22Rv1 (cell line): ENCODE measurements around the gene TBPL2.

Source experiments
- ZFX ChIP-seq: fragments of 450-650 bp; IDR thresholded peaks from 2 replicates; pipeline ENCODE4 v1.6.1; 2017; ENCODE audit warnings: antibody characterized with exemption, borderline replicate concordance
- TF ChIP-seq, protein P1 (sequence below): fragments of 450-650 bp; IDR thresholded peaks from 2 replicates; pipeline ENCODE4 v1.5.1; 2017; ENCODE audit warnings: mild to moderate bottlenecking

DNA sequence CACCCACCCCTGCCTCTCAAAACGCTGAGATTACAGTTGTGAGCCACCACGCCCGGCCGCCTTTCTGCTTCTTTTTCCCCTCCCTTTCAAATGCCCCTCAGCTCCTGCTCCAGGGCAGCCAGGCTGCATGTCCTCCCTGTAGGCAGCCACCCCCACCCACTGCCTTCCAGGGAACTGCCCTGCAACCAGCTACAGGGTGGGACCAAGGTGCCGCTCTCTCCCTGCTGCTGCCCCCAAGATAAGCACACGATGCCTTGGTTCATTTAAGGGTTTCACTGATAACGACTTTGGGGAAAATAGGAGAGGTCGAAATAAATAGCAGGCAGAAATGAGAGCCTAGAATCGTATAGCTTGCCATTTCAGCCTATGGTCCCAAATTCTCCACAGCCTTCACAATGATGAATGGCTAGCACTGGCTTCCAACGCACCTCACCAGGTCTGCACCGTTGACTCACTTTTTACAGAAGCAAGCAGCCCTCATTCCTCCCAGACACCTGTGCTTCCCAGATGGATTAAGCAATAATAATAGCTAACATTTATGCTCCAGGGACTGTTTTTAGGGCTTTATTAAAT, 69.4 kb downstream of the TBPL2 start:
- TF ChIP-seq, protein P1, sequence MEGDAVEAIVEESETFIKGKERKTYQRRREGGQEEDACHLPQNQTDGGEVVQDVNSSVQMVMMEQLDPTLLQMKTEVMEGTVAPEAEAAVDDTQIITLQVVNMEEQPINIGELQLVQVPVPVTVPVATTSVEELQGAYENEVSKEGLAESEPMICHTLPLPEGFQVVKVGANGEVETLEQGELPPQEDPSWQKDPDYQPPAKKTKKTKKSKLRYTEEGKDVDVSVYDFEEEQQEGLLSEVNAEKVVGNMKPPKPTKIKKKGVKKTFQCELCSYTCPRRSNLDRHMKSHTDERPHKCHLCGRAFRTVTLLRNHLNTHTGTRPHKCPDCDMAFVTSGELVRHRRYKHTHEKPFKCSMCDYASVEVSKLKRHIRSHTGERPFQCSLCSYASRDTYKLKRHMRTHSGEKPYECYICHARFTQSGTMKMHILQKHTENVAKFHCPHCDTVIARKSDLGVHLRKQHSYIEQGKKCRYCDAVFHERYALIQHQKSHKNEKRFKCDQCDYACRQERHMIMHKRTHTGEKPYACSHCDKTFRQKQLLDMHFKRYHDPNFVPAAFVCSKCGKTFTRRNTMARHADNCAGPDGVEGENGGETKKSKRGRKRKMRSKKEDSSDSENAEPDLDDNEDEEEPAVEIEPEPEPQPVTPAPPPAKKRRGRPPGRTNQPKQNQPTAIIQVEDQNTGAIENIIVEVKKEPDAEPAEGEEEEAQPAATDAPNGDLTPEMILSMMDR, result no peak
- no peak for TF ChIP-seq ZFX
